K562 (cell line): ENCODE results near the gene DYNLT4. TPM values are rescaled to one million over a fixed set of nuclear protein-coding genes. Genes with fewer than 3 reads are reported as not detected.

Experiments
- CREBBP ChIP-seq: IDR thresholded peaks from one replicate; pipeline ENCODE4 v1.6.1; 2012; ENCODE audit warnings: low read depth, mild to moderate bottlenecking, control low read depth, inconsistent platforms, low read length
- KLF13 ChIP-seq: fragments of 450-650 bp; IDR thresholded peaks from 2 replicates; pipeline ENCODE4 v1.6.1; 2016; ENCODE audit warnings: missing genetic modification characterization, low read depth, mild to moderate bottlenecking, missing compliant biosample characterization, moderate library complexity, borderline replicate concordance
- MTF1 ChIP-seq: fragments of 250-450 bp; sonication (Bioruptor Pico); IDR thresholded peaks from 2 replicates; pipeline ENCODE4 v1.9.0; 2021; ENCODE audit warnings: moderate library complexity, mild to moderate bottlenecking, inconsistent platforms, borderline replicate concordance
- MXI1 ChIP-seq: IDR thresholded peaks from 2 replicates; pipeline ENCODE4 v1.6.1; 2011; ENCODE audit warnings: low read depth, mild to moderate bottlenecking, improper control_type of control experiment, low read length
- TSC22D4 ChIP-seq: fragments of 450-650 bp; IDR thresholded peaks from 2 replicates; pipeline ENCODE4 v1.6.1; 2016; ENCODE audit warnings: missing genetic modification characterization, missing biosample characterization, control low read depth
- ZNF444 ChIP-seq: fragments of 250-450 bp; sonication (Bioruptor Pico); IDR thresholded peaks from 2 replicates; pipeline ENCODE4 v1.4.0; 2020; ENCODE audit warnings: mild to moderate bottlenecking, moderate library complexity
- ZSCAN29 ChIP-seq: fragments of 450-650 bp; IDR thresholded peaks from 2 replicates; pipeline ENCODE4 v1.6.1; 2017
- polyA plus RNA-seq, 8 experiments: library from polyadenylated mRNA; depleted of rRNA in 4 of 8; stranded (reverse) in 5 of 8; unstranded in 3 of 8; fragments of >200 nt; fragmentation: Nextera tagmentation in 2 of 8; fragmentation: Illumina TruSeq in 1 of 8; extraction: Ambion mirVana in 2 of 8; extraction: Trizol in 1 of 8; gene quantifications; 2 replicates each; pipeline versions ENCODE4 v1.2.1 to v1.2.3, GENCODE V29; 2011 to 2014; ENCODE audit warnings: inconsistent platforms in 1 of 8, missing spikeins in 1 of 8
- total RNA-seq, 7 experiments: library from RNA; depleted of rRNA in 6 of 7; stranded (reverse); fragments of >200 nt in 6 of 7; fragmentation: Illumina TruSeq in 2 of 7; extraction: Trizol in 2 of 7; gene quantifications; 2 replicates each; pipeline versions ENCODE4 v1.2.1 to v1.2.3, GENCODE V29; 2011 to 2021; ENCODE audit warnings: low replicate concordance in 1 of 7
- TF ChIP-seq, protein P1 (sequence below): fragments of 450-650 bp; IDR thresholded peaks from 2 replicates; pipeline ENCODE4 v1.7.0; 2016; ENCODE audit warnings: borderline replicate concordance

Gene DYNLT4
- total and polyA plus RNA-seq, 9 of the 15 experiments (the other 6 are each of a cell fraction or from before 2014, with no cell fraction given), result 0.29 to 0.73 TPM; not detected in 7

DNA sequence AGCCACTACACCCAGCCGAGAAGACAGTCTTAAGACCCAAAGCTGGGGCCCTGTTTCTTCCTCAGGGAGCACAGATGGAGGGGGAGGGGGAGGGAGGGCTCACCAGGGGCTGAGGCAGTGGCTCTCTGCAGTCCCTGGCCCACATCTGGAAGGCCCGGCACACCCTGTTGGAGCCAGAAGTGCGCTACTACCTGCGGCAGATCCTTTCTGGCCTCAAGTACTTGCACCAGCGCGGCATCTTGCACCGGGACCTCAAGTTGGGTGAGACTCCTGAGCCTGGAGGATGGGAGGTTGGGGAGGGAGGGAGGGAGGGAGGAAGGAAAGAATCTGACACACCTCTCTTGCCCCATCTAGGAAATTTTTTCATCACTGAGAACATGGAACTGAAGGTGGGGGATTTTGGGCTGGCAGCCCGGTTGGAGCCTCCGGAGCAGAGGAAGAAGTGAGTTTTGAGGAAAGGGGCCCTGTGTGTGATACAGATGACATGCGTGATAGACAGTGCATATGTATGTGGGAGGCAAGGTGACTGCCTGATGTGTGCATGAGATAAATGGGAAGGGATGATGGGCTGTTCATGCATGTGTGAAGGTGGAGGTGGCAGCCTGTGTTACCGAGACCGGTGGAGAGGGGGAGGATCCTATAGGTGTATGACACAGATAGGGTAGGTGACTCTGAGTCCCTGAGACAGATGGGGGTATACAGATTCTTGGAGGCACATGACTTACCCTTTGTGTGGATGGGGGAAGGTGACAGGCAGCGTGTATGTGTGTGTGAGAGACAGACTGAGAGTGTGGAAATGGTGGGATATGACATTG, 5.5 kb downstream of the DYNLT4 start (continued):
- TF ChIP-seq, protein P1, sequence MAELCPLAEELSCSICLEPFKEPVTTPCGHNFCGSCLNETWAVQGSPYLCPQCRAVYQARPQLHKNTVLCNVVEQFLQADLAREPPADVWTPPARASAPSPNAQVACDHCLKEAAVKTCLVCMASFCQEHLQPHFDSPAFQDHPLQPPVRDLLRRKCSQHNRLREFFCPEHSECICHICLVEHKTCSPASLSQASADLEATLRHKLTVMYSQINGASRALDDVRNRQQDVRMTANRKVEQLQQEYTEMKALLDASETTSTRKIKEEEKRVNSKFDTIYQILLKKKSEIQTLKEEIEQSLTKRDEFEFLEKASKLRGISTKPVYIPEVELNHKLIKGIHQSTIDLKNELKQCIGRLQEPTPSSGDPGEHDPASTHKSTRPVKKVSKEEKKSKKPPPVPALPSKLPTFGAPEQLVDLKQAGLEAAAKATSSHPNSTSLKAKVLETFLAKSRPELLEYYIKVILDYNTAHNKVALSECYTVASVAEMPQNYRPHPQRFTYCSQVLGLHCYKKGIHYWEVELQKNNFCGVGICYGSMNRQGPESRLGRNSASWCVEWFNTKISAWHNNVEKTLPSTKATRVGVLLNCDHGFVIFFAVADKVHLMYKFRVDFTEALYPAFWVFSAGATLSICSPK, result no peak
- TF ChIP-seq CREBBP (no peak), TSC22D4 (tag) (no peak), KLF13 (tag) (no peak), MTF1 (CRISPR knock-in tag) (no peak), ZNF444 (CRISPR knock-in tag) (no peak), ZSCAN29 (no peak), MXI1 (no peak)
